Adrenal gland (tissue), 12 donors: ENCODE data around the gene EGFLAM. TPM values are rescaled to one million over a fixed set of nuclear protein-coding genes. Genes with fewer than 3 reads are reported as not detected.

ENCODE experiments used
- DNase-seq, 7 donors: peaks; one replicate each; pipeline ENCODE4 v3.0.0-alpha.2; 2019 to 2020
- H3K27ac ChIP-seq, 5 donors: fragments of 200-600 bp; sonication (generic) in 4 of 5; 1 replicate in 3 of 5; 2 replicates in 2 of 5; pipeline versions ENCODE4 v1.5.1 to v1.8.0; 2016 to 2020; ENCODE audit warnings: mild to moderate bottlenecking in 1 of 5
- H3K27me3 ChIP-seq: fragments of 200-600 bp; 2 replicates; pipeline ENCODE4 v1.8.0; 2021
- H3K36me3 ChIP-seq, 2 donors: fragments of 200-600 bp; replicated peaks in 1 of 2; 1 replicate in 1 of 2; 2 replicates in 1 of 2; pipeline versions ENCODE4 v1.5.1 to v1.8.0; 2018 to 2022
- H3K4me1 ChIP-seq, 2 donors: fragments of 200-600 bp; replicated peaks in 1 of 2; 1 replicate in 1 of 2; 2 replicates in 1 of 2; pipeline versions ENCODE4 v1.5.1 to v1.8.0; 2018 to 2021
- H3K4me3 ChIP-seq, 4 donors: fragments of 200-600 bp; sonication (generic) in 3 of 4; one replicate each; pipeline ENCODE4 v1.5.1; 2016 to 2018
- H3K9me3 ChIP-seq, 3 donors: fragments of 200-600 bp; sonication (generic) in 1 of 3; replicated peaks in 1 of 3; 1 replicate in 2 of 3; 2 replicates in 1 of 3; pipeline versions ENCODE4 v1.5.1 to v1.8.0; 2016 to 2021
- POLR2A ChIP-seq, 2 donors: fragments of 450-650 bp; IDR thresholded peaks; one replicate each; pipeline ENCODE4 v1.6.1; 2017; ENCODE audit warnings: antibody characterized with exemption in 2 of 2, mild to moderate bottlenecking in 2 of 2, moderate library complexity in 1 of 2
- WGBS, 4 donors: extraction: QIAGEN DNeasy Blood & Tissue Kit in 2 of 4; methylation state at CpG; one replicate each; pipeline versions ENCODE4 v1.1.5 to v1.1.7; 2013 to 2017; 5-methylcytosine and 5-hydroxymethylcytosine counted together
- intact Hi-C, 2 donors: fragments of 100-400 bp; cut with DNase I; formaldehyde crosslinking; loops; one replicate each; pipeline versions ENCODE4 v1.14.1 to v1.15.0; 2022 to 2023
- polyA plus RNA-seq, 3 donors: library from polyadenylated mRNA; stranded (reverse); fragments of 200-250 nt in 2 of 3; fragments of 350-450 nt in 1 of 3; fragmentation: Illumina TruSeq in 1 of 3; extraction: RNeasy Lipid Tissue Mini Kit (QIAGEN cat#74804) in 1 of 3; gene quantifications; one replicate each; pipeline ENCODE4 v1.2.3, GENCODE V29; 2013 to 2014
- total RNA-seq, 9 donors: library from RNA; depleted of rRNA in 4 of 9; stranded (reverse); fragments of >200 nt in 4 of 9; fragments of 120-200 nt in 1 of 9; fragmentation: NEBNext Ultra II Directional in 1 of 9; extraction: Animal tissue kit (Norgen Biotek cat#: 25700) in 1 of 9; gene quantifications; one replicate each; pipeline versions ENCODE4 v1.1.0 to v1.2.4, GENCODE V29; 2013 to 2023
- TF ChIP-seq, protein P1 (sequence below), 6 experiments: fragments of 450-650 bp in 4 of 6; fragments of 200-600 bp in 2 of 6; sonication (generic) in 1 of 6; IDR thresholded peaks; 1 replicate in 5 of 6; 2 replicates in 1 of 6; pipeline versions ENCODE4 v1.5.1 to v1.8.0; 2016 to 2021; ENCODE audit warnings: antibody characterized with exemption in 6 of 6, mild to moderate bottlenecking in 2 of 6, moderate library complexity in 1 of 6
- donor health status: healthy with polysubstance abuse.
- donor health status: Bipolar disorder and iron deficiency.
- donor health status: DM: yes; HTN: yes; CAD: no.
- donor health status: DM: no; HTN: no; CAD: no.
- donor health status: DM: no; HTN: no; CAD: no.
- donor health status: DM: yes; HTN: yes; CAD: no.

The EGFLAM gene
- total and polyA plus RNA-seq, 12 donors, result 4.4 to 29.0 (median 16.1) TPM

DNA sequence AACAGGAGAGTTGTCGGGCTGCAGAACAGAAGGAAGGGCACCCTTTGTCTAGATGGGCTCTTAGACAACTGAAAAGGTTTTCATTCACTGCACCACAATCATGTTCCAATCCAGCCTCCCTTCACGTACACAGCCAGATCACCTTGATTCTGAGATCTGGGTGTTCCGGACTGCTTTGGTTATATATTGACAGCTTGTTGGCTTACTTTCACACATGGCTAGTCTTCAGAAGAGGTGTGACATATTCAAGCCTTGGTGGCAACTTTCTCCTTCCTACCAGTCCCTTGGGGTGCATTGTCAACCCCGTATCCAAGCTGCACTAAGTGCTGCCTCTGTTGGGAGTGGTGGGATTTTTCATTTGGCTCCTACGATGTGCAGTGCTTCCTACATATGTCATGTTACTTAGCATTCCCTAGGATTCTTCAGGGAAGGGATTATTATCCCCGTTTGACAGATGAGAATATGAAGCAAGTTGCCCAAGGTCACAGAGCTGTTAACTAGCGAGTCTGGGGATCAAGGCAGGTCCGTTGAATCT lies 197.5 kb downstream of the EGFLAM start:
- WGBS, 4 donors, result 78 to 89% (median 82%) methylated on average over 7 to 8 of the region's 8 CpGs
- peak overlapping the region in 1 of 5 donors; percentile 8 for H3K27ac ChIP-seq
- DNase-seq, result no peak

DNA sequence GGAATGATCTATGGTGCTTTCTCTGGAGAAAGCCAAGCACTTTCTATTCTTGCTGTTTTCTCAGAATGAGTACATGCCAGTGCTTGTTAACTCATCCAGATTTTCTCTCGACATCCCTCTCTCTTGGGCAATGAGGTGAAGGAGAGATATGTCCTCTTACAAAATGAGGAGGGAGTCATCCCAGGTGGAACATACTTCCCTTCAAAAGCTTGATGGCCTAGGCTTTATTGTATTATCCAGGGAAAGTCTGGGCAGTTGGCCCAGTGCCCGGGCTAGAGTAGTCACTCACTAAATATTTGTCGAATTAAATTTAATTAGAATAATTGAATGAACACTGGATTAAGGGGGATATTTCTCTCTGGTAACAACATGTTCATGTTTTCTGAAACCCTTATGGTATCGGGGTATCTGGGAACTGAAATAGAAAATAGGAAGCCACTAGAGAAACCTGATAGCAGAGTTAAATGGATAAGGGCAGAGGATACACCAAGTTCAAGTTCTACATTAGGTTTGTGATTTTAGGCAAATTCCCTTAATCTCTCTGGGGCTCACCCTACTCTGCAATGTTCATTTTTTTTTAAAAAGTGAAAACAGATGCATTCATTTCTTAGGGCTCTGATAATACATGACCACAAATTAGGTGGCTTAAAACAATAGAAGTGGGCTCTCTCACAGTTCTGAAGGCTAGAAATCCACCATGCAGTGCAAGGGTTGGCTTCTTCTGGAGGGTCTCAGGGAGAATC lies 198.5 kb downstream of the EGFLAM start:
- Histone ChIP-seq H3K9me3 (no peaks in the 10 kb centered on the region), H3K27ac (peak overlapping the region in 1 of 5 donors; percentile 8), H3K27me3 (peaks cover 7% of the 10 kb centered on the region), H3K4me3 (no peak overlapping the region), H3K4me1 (no peaks in the 10 kb centered on the region), H3K36me3 (no peaks in the 10 kb centered on the region)
- intact Hi-C loops, result no loop called here
- WGBS, 4 donors, result 77 to 83% (median 80%) methylated on average over 4 of the region's 4 CpGs
- peak in 1 of 7 donors; percentile 63 for DNase-seq
- TF ChIP-seq, protein P1, sequence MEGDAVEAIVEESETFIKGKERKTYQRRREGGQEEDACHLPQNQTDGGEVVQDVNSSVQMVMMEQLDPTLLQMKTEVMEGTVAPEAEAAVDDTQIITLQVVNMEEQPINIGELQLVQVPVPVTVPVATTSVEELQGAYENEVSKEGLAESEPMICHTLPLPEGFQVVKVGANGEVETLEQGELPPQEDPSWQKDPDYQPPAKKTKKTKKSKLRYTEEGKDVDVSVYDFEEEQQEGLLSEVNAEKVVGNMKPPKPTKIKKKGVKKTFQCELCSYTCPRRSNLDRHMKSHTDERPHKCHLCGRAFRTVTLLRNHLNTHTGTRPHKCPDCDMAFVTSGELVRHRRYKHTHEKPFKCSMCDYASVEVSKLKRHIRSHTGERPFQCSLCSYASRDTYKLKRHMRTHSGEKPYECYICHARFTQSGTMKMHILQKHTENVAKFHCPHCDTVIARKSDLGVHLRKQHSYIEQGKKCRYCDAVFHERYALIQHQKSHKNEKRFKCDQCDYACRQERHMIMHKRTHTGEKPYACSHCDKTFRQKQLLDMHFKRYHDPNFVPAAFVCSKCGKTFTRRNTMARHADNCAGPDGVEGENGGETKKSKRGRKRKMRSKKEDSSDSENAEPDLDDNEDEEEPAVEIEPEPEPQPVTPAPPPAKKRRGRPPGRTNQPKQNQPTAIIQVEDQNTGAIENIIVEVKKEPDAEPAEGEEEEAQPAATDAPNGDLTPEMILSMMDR (IDR thresholded peaks at IDR 0.05), result no peak
- no peak for TF ChIP-seq POLR2A (IDR thresholded peaks at IDR 0.05)

More for the DNA sequence above, 197.5 kb downstream of the EGFLAM start:
- H3K36me3 ChIP-seq, result no peaks in the 10 kb centered on the region
- H3K9me3 ChIP-seq, result no peaks in the 10 kb centered on the region
- H3K27me3 ChIP-seq, result peaks cover 7% of the 10 kb centered on the region
- no peak overlapping the region for H3K4me3 ChIP-seq
- TF ChIP-seq, protein P1 (IDR thresholded peaks at IDR 0.05), result no peak
- no peak for TF ChIP-seq POLR2A (IDR thresholded peaks at IDR 0.05)
- intact Hi-C loops, result no loop called here
- no peaks in the 10 kb centered on the region for H3K4me1 ChIP-seq

DNA sequence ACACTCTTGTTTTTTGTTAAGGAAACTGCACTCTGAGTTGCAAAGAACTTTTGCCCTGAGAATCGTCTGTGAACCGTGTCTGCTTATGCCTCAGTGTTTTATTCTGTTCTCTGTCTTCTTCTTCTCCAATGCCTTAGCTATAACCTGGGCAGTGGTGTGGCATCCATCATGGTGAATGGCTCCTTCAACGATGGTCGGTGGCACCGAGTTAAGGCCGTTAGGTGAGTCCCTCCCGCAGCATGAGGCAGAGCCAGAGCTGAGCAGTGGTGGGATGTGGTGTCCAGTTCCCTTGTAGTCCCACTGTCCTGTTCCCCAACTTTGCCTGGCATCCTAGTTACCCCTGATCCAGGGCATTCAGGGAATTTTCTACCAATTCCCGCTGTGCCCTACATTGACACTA lies 199.8 kb downstream of the EGFLAM start:
- Histone ChIP-seq H3K9me3 (no peaks in the 10 kb centered on the region), H3K36me3 (no peaks in the 10 kb centered on the region), H3K27ac (no peak overlapping the region), H3K4me3 (no peak overlapping the region), H3K27me3 (peaks cover 7% of the 10 kb centered on the region), H3K4me1 (peaks cover 0 to 5% of the 10 kb centered on the region in 2 donors)
- TF ChIP-seq, protein P1 (IDR thresholded peaks at IDR 0.05), result no peak
- WGBS, 4 donors, result 88 to 93% (median 93%) methylated on average over 8 of the region's 8 CpGs
- DNase-seq, result peak in 1 of 7 donors; percentile 25
- intact Hi-C loops, result no loop called here

DNA sequence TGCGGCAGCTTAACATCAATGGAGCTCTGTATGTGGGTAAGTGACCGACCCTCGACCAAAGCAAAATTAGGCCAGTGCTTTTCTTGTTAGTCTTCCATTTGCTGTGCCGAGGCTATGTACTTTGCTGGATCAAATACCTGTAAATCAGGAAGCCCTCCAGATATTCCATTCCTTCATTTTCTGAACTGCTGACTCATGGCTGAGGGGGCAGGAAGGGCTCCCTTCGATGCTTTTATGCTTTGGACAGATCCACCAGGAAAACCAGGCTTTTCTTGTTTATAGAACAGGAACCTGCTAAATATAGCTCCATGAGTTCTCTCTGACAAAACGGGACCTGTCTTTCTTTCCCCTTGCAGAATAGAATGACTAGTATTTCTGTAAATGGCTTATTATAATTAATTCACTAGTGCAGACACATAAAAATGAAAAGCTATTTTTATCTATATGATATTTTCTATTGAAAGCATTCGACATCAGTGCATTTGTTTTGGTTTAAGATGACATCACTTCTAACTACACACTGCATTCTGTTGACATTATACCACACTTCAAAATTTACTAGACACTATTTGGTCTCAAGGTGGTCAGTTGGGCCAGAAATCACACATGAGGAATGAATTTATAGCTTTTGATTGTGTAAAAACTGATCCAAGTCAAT lies 204.7 kb downstream of the EGFLAM start:
- no peaks in the 10 kb centered on the region for H3K9me3 ChIP-seq
- intact Hi-C loops, result loop anchor here in 1 of 2 donors (10.0 kb wide), 1 partner anchor 202 kb away; no protein-coding TSS in a partner anchor
- H3K36me3 ChIP-seq, result no peaks in the 10 kb centered on the region
- WGBS, 4 donors, result 58 to 72% (median 64%) methylated on average over 7 of the region's 7 CpGs
- H3K4me1 ChIP-seq, result peaks cover 0 to 32% of the 10 kb centered on the region in 2 donors
- peak overlapping the region in 2 of 5 donors; percentile 45 to 97 for H3K27ac ChIP-seq
- peaks cover 4% of the 10 kb centered on the region for H3K27me3 ChIP-seq
- DNase-seq, result no peak
- TF ChIP-seq, protein P1 (IDR thresholded peaks at IDR 0.05), result no peak
- TF ChIP-seq POLR2A (IDR thresholded peaks at IDR 0.05), result no peak
- H3K4me3 ChIP-seq, result no peak overlapping the region
